Naive thymus-derived CD4-positive, alpha-beta T cell (primary cell): Measurements from ENCODE around the gene NEK8. TPM values are rescaled to one million over a fixed set of nuclear protein-coding genes. Genes with fewer than 3 reads are reported as not detected.

Experiments
- ATAC-seq: fragments of 150-1000 bp; cut with Tn5 transposase; 2 replicates; pipeline ENCODE4 v1.10.0; 2021; ENCODE audit warnings: mild to moderate bottlenecking, moderate library complexity
- CTCF ChIA-PET: fragments of 350-600 bp; sonication (Branson Sonifier 250); formaldehyde crosslinking; loops from one replicate; lab custom pipeline; 2021; ENCODE audit warnings: antibody characterized with exemption; lab: Charles Lee
- POLR2A ChIA-PET: fragments of 350-600 bp; sonication (Branson Sonifier 250); formaldehyde crosslinking; loops from one replicate; lab custom pipeline; 2021; ENCODE audit warnings: antibody characterized with exemption, inconsistent platforms; lab: Charles Lee
- DNase-seq, 9 donors: peaks; one replicate each; pipeline versions ENCODE4 v3.0.0 to v3.0.0-alpha.2; 2020 to 2022; ENCODE audit warnings: mixed read lengths in 1 of 9
- H3K27ac ChIP-seq: one replicate; pipeline ENCODE4 v1.7.0; 2013; ENCODE audit warnings: mild to moderate bottlenecking, low read depth, low read length, moderate library complexity
- H3K27me3 ChIP-seq, 2 donors: one replicate each; pipeline ENCODE4 v1.7.0; 2013; ENCODE audit warnings: low read length in 2 of 2, mild to moderate bottlenecking in 2 of 2, moderate library complexity in 2 of 2; ENCODE audit not compliant: control insufficient read depth in 2 of 2, insufficient read depth in 2 of 2
- H3K36me3 ChIP-seq, 3 experiments: 1 replicate in 2 of 3; 2 replicates in 1 of 3; pipeline ENCODE4 v1.7.0; 2013; ENCODE audit warnings: low read length in 3 of 3, mild to moderate bottlenecking in 3 of 3, moderate library complexity in 1 of 3; ENCODE audit not compliant: insufficient read depth in 3 of 3, control insufficient read depth in 2 of 3
- H3K4me1 ChIP-seq, 2 donors: one replicate each; pipeline ENCODE4 v1.7.0; 2013; ENCODE audit warnings: low read length in 2 of 2, mild to moderate bottlenecking in 2 of 2, moderate library complexity in 1 of 2; ENCODE audit not compliant: control insufficient read depth in 2 of 2, insufficient read depth in 2 of 2
- H3K4me3 ChIP-seq: 2 replicates; pipeline ENCODE4 v1.7.0; 2013; ENCODE audit warnings: mild to moderate bottlenecking, low read length
- H3K9me3 ChIP-seq, 3 experiments: 1 replicate in 2 of 3; 2 replicates in 1 of 3; pipeline ENCODE4 v1.7.0; 2013; ENCODE audit warnings: low read length in 3 of 3; ENCODE audit not compliant: control insufficient read depth in 2 of 3
- H3K27ac Mint-ChIP-seq, 9 donors: one replicate each; pipeline ENCODE4 v1.8.0; 2020 to 2022; ENCODE audit warnings: mixed read lengths in 9 of 9, mild to moderate bottlenecking in 8 of 9, moderate library complexity in 5 of 9, inconsistent platforms in 2 of 9
- H3K27me3 Mint-ChIP-seq, 5 donors: one replicate each; pipeline ENCODE4 v1.8.0; 2021 to 2022; ENCODE audit warnings: mixed read lengths in 5 of 5, mild to moderate bottlenecking in 1 of 5
- H3K36me3 Mint-ChIP-seq, 5 donors: one replicate each; pipeline ENCODE4 v1.8.0; 2020 to 2022; ENCODE audit warnings: mixed read lengths in 5 of 5, mild to moderate bottlenecking in 3 of 5, inconsistent platforms in 1 of 5
- H3K4me1 Mint-ChIP-seq, 7 donors: one replicate each; pipeline ENCODE4 v1.8.0; 2020 to 2022; ENCODE audit warnings: mixed read lengths in 7 of 7, mild to moderate bottlenecking in 3 of 7, inconsistent platforms in 1 of 7
- H3K4me3 Mint-ChIP-seq, 10 donors: one replicate each; pipeline ENCODE4 v1.8.0; 2020 to 2022; ENCODE audit warnings: mild to moderate bottlenecking in 10 of 10, mixed read lengths in 10 of 10, moderate library complexity in 6 of 10, inconsistent platforms in 2 of 10
- H3K9me3 Mint-ChIP-seq, 11 donors: one replicate each; pipeline ENCODE4 v1.8.0; 2020 to 2022; ENCODE audit warnings: mixed read lengths in 11 of 11, mild to moderate bottlenecking in 4 of 11, inconsistent platforms in 1 of 11, moderate library complexity in 1 of 11
- intact Hi-C, 2 donors: fragments of 100-400 bp; cut with micrococcal nuclease; formaldehyde crosslinking; loops; one replicate each; pipeline ENCODE4 v1.15.1; 2023
- polyA plus RNA-seq, 2 donors: library from polyadenylated mRNA; unstranded; fragments of 300-500 nt; fragmentation: Illumina TruSeq; gene quantifications; one replicate each; pipeline ENCODE4 v1.2.3, GENCODE V29; 2021
- total RNA-seq, 6 experiments: library from RNA in 5 of 6; stranded (reverse) in 5 of 6; gene quantifications; 1 replicate in 5 of 6; 2 replicates in 1 of 6; pipeline ENCODE4 v1.2.3 and lab custom pipeline; 2021 to 2026

The NEK8 gene
- total and polyA plus RNA-seq, 7 experiments from 2014 or later: 3.3 to 12.8 (median 9.5) TPM

DNA sequence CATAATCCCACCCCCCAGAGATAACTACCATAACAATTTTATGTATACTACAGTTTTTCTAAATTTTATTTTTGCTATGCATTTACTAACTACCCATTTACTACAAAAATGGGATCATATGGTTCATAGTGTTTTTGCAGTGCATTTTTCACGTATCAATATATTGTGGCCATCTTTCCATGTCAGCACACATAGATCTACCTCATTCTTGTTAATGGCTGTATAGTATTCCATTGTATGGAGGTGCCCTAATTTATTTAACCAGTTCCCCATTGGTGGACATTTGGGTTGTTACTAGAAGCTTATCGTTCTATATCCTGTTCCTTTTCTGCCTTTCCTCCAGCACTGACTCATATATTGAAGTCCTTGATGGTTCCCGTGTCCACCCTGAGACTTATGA is 39.6 kb upstream of the NEK8 start:
- ChIA-PET POLR2A (no interaction called here), CTCF (no interaction called here)
- Mint-ChIP-seq H3K27me3 (no peaks in the 10 kb centered on the region), H3K27ac (no peak overlapping the region), H3K4me3 (no peak overlapping the region), H3K9me3 (no peaks in the 10 kb centered on the region), H3K4me1 (no peaks in the 10 kb centered on the region), H3K36me3 (peaks cover 20 to 66% (median 39%) of the 10 kb centered on the region in 5 donors)
- Histone ChIP-seq H3K27me3 (no peaks in the 10 kb centered on the region), H3K4me3 (no peak overlapping the region), H3K4me1 (no peaks in the 10 kb centered on the region), H3K36me3 (peaks cover 50 to 89% (median 52%) of the 10 kb centered on the region in 3 experiments), H3K9me3 (no peaks in the 10 kb centered on the region), H3K27ac (no peak overlapping the region)
- DNase-seq: no peak
- no peak for ATAC-seq
- intact Hi-C loops: no loop called here

DNA sequence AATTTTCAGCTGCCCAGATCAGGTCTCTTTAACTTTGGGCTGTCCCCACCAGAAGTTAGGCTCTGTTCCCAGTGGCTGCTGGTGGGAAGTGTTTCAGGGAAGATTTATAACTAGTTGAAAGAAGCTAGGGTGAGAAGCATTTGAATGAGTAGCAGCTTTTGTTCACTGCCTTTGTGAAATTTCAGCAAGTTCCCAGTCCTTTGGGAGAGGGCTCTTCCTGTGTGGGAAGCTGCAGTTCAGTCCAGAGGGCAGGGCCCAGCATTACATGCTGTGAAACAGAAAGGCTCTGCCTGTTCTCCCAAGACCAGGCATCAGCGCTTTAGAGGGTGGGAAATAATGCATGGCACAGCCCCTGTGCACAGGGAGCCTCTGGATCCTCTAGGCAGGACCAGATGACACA is 34.7 kb upstream of the NEK8 start:
- no peak for DNase-seq
- H3K27ac ChIP-seq: no peak overlapping the region
- Mint-ChIP-seq H3K27me3 (no peaks in the 10 kb centered on the region), H3K27ac (no peak overlapping the region), H3K4me3 (no peak overlapping the region), H3K36me3 (peaks cover 4 to 58% (median 26%) of the 10 kb centered on the region in 5 donors), H3K9me3 (no peaks in the 10 kb centered on the region), H3K4me1 (no peaks in the 10 kb centered on the region)
- H3K4me1 ChIP-seq: no peaks in the 10 kb centered on the region
- CTCF ChIA-PET: interaction anchor here (1.6 kb wide), 1 partner anchor 33 kb away, joined by 4 read pairs; the partner anchor contains the start of gene TLCD1
- no peak overlapping the region for H3K4me3 ChIP-seq
- peaks cover 42 to 90% (median 42%) of the 10 kb centered on the region in 3 experiments for H3K36me3 ChIP-seq
- intact Hi-C loops: no loop called here
- H3K27me3 ChIP-seq: no peaks in the 10 kb centered on the region
- POLR2A ChIA-PET: no interaction called here
- ATAC-seq: no peak
- no peaks in the 10 kb centered on the region for H3K9me3 ChIP-seq

DNA sequence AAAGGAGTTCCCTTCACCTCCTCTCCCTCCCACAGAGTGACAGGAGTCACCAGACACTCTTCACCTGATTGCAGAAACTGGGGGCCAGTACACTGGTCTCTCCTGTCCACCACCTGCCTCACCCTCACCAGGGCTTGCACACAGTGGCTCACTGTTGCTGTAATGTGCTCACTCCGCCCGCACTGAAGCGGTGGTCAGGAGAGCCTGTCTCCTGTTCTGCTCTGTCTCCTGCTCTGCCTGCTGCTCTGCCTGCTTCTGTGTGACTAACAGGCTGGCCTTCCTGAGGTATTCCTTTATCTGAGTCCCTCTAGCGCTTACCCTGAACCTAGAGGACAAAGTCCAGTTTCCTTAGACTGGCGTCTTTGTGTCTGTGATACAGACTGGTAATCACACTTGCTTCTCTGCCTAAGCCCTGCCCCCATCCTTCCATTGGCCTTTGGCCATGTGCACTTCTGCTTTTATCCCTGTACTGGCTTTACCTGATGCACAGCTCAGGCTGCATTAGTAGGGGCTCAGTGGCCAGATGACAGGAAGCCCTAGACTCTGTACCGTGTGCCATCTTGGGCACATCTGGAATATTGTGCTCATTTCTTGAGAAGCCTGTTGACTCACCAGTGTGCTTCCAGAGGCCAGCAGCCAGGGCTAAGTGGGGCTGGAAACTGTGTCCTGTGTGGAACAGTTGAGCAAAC is 30.2 kb upstream of the NEK8 start:
- H3K4me1 Mint-ChIP-seq: peaks cover 0 to 3% (median 0%) of the 10 kb centered on the region in 7 donors
- no peak overlapping the region for H3K4me3 Mint-ChIP-seq
- Histone ChIP-seq H3K36me3 (peaks cover 31 to 100% (median 38%) of the 10 kb centered on the region in 3 experiments), H3K9me3 (no peaks in the 10 kb centered on the region), H3K4me3 (no peak overlapping the region), H3K27me3 (no peaks in the 10 kb centered on the region), H3K4me1 (no peaks in the 10 kb centered on the region), H3K27ac (no peak overlapping the region)
- intact Hi-C loops: no loop called here
- ATAC-seq (no peak), DNase-seq (no peak)
- no peaks in the 10 kb centered on the region for H3K9me3 Mint-ChIP-seq
- ChIA-PET POLR2A (interaction anchor here (1.0 to 2.7 kb wide), 2 partner anchors 14 to 209 kb away, joined by 3 to 9 read pairs; partner anchors contain the start of gene PROCA1), CTCF (no interaction called here)
- peaks cover 14 to 59% (median 30%) of the 10 kb centered on the region in 5 donors for H3K36me3 Mint-ChIP-seq
- peak overlapping the region in 3 of 9 donors; percentile 32 to 65 (median 47) for H3K27ac Mint-ChIP-seq
- H3K27me3 Mint-ChIP-seq: no peaks in the 10 kb centered on the region

- DNase-seq: no peak
- Mint-ChIP-seq H3K27me3 (no peaks in the 10 kb centered on the region), H3K9me3 (no peaks in the 10 kb centered on the region), H3K27ac (no peak overlapping the region), H3K4me3 (no peak overlapping the region), H3K36me3 (peaks cover 18 to 46% (median 20%) of the 10 kb centered on the region in 5 donors), H3K4me1 (peaks cover 0 to 4% (median 0%) of the 10 kb centered on the region in 7 donors)
- CTCF ChIA-PET: no interaction called here
- Histone ChIP-seq H3K27ac (no peak overlapping the region), H3K9me3 (no peaks in the 10 kb centered on the region), H3K4me1 (no peaks in the 10 kb centered on the region), H3K36me3 (peaks cover 25 to 96% (median 27%) of the 10 kb centered on the region in 3 experiments), H3K4me3 (no peak overlapping the region), H3K27me3 (no peaks in the 10 kb centered on the region)
- intact Hi-C loops: no loop called here
- POLR2A ChIA-PET: no interaction called here
- no peak for ATAC-seq
These were observed 28.3 kb upstream of the NEK8 start for GRCh38 chr17:28700278-28700677.

GRCh38 chr17:28700830-28701492 is 27.6 kb upstream of the NEK8 start:
- H3K27ac ChIP-seq: no peak overlapping the region
- intact Hi-C loops: no loop called here
- no peaks in the 10 kb centered on the region for H3K4me1 ChIP-seq
- H3K4me3 ChIP-seq: no peak overlapping the region
- Mint-ChIP-seq H3K27me3 (no peaks in the 10 kb centered on the region), H3K4me3 (no peak overlapping the region), H3K4me1 (peaks cover 0 to 4% (median 0%) of the 10 kb centered on the region in 7 donors), H3K9me3 (no peaks in the 10 kb centered on the region), H3K27ac (no peak overlapping the region), H3K36me3 (peaks cover 18 to 43% (median 20%) of the 10 kb centered on the region in 5 donors)
- H3K27me3 ChIP-seq: no peaks in the 10 kb centered on the region
- ATAC-seq (no peak), DNase-seq (no peak)
- CTCF ChIA-PET: interaction anchor here (0.6 kb wide), 1 partner anchor 191 kb away, joined by 3 read pairs; no protein-coding TSS in a partner anchor
- H3K9me3 ChIP-seq: no peaks in the 10 kb centered on the region
- H3K36me3 ChIP-seq: peaks cover 18 to 93% (median 21%) of the 10 kb centered on the region in 3 experiments
- POLR2A ChIA-PET: no interaction called here

DNA sequence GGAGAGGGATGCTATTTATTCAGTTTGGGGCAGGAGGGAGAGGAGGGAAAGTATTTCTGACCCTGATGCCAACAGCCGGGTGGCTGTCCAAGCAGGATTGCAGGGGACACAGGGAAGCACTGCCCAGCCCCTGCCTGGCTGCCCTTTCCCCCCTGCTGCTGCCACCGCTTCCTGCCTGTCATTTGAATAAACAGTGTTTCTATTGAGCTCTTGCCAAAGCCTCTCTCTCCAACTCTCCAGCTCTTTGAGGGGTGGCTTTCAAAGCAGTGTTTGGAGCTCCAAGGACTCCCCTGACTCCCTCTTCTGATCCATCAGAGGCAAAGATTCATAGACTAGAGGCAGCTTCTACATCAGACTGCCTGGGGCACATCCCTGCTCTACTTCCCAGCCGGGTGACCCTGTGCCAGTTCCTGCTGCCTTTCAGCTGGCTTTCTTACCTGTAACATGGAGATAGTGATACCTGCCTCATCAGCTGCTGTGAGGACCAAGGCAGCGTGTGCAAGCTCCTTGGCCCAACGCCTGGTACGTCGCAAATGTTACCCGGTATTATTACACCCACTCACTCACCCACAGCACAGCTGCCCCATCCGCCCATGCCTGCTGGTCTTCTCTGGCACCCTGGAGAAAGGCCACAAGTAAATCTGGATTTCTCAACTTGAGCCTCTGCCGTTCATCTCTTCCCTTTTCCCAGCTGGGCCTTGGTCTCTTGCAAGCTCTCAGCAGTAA is 26.4 kb upstream of the NEK8 start:
- no peak overlapping the region for H3K4me3 ChIP-seq
- no peaks in the 10 kb centered on the region for H3K4me1 ChIP-seq
- H3K27ac ChIP-seq: no peak overlapping the region
- no peaks in the 10 kb centered on the region for H3K9me3 Mint-ChIP-seq
- H3K4me1 Mint-ChIP-seq: peaks cover 0 to 4% (median 0%) of the 10 kb centered on the region in 7 donors
- H3K27ac Mint-ChIP-seq: peak overlapping the region in 1 of 9 donors; percentile 25
- H3K9me3 ChIP-seq: no peaks in the 10 kb centered on the region
- no peak for ATAC-seq
- CTCF ChIA-PET: interaction anchor here (1.0 kb wide), 1 partner anchor 592 kb away, joined by 4 read pairs; the partner anchor contains the start of gene NUFIP2
- no peaks in the 10 kb centered on the region for H3K27me3 ChIP-seq
- no peak overlapping the region for H3K4me3 Mint-ChIP-seq
- peaks cover 18 to 36% (median 20%) of the 10 kb centered on the region in 5 donors for H3K36me3 Mint-ChIP-seq
- no peaks in the 10 kb centered on the region for H3K27me3 Mint-ChIP-seq
- H3K36me3 ChIP-seq: peaks cover 10 to 81% (median 15%) of the 10 kb centered on the region in 3 experiments
- POLR2A ChIA-PET: no interaction called here
- no peak for DNase-seq
- intact Hi-C loops: no loop called here
